Measurements from ENCODE around the gene CCDC71. TPM values are rescaled to one million over a fixed set of nuclear protein-coding genes. Genes with fewer than 3 reads are reported as not detected.

CCDC71 gene
- total RNA-seq (2014; rRNA removed): 43.7 and 44.3 TPM in 2 replicates
- polyA plus RNA-seq (2012): 22.1 TPM

DNA sequence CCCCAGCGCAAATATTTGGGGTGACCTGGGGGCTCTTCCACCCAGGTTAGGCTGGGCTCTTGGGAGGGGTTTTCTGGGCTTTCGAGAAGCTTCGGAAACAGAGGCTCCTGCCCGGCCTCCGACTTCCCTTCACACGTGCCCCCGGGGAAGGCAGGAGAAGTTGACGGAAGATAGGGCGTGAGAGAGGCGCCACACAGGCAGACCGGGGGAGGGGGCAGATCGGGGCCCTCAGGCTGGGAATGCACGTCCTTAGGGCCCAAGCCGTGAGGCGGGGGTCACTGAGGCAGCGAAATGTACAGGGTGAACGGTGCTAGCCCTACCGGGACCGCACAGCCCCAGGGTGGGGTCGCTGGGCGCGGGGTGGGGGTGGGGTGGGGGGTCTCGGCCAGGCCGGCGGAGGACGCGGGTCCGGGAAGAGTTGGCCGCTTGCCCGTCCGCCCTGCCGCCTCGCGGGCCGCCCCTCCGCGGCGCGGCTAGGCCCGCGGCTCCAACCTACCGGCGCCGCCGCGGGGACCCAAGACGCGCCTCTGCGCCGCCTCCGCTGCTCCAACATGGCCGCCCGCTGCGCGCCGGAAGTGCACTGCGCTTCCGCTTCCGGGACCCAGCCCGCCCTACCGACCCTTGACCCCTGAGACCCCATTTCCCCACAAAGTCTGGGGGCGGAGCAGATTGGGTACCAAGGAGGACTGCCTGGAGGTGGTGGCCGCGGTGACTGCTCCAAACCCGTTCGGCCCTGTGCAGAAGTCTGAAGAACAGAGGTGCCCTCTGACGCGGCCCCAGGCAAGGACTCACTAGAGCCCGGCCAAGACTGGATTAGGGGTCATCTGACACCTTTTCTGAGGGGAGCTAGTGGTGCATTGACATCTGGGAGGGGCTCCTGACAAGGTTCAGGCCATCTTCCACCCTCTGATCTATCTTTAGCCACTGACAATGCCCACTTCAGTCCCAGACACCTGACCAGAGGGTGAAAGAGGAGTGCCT, at the start of gene CCDC71:
TSS of gene CCDC71 (minus strand) at position 561 of the 981 bp plus-strand sequence. CDS start 2,123 bp downstream, outside the sequence.
- DNase-seq (ENCODE audit: low read depth): peak; percentile 73

DNA sequence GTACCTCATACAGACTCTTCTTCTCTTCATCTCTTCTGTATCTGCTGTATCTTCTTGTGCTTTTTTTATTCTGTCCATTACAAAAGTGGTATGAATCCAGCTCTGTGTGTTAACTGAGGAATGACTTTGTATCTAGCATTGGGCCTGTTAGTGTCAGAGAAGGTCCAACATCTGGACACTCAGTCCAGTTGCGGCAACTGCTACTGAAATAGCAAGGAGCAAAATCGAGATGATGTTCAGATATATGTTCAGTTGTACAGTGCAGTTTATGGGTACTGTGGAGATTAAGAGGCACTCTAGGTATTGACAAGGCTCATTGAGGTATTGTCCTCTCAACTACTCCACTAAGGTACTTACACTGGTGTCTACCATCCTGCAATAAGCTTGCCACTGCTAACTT, 47.9 kb upstream of the CCDC71 start:
- DNase-seq (ENCODE audit: low read depth): peak; percentile 5

DNA sequence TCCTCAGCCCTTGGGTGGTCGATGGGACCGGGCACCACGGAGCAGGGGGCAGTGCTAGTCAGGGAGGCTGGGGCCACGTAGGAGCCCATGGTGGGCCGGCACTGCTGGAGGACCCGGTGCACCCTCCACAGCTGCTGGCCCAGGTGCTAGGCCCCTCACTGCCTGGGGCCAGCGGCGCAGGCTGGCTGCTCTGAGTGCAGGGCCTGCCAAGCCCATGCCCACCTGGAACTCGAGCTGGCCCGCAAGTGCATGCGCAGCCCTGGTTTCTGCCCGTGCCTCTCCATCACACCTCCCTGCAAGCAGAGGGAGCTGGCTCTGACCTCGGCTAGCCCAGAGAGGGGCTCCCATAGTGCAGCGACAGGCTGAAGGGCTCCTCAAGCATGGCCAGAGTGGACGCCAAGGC, 47.4 kb upstream of the CCDC71 start:
- DNase-seq (ENCODE audit: low read depth): no peak

DNA sequence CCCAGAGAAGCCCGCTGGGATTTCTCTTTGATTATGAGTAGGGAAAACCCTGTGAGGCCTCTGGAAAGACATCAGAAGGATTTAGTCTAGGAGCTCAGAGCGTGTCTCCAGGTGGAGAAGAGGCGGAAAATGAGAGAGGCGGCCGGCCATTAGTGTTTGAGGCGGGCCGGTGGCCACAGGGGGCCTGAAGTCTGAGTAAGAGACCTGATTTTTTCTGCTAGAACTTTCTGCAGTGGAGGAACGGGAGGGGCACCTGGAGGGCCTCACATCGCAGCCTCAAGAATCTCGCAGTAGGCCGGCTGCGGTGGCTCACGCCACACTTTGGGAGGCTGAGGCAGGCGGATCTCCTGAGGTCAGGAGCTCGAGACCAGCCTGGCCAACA, 33.8 kb upstream of the CCDC71 start:
- DNase-seq (ENCODE audit: low read depth): no peak

DNA sequence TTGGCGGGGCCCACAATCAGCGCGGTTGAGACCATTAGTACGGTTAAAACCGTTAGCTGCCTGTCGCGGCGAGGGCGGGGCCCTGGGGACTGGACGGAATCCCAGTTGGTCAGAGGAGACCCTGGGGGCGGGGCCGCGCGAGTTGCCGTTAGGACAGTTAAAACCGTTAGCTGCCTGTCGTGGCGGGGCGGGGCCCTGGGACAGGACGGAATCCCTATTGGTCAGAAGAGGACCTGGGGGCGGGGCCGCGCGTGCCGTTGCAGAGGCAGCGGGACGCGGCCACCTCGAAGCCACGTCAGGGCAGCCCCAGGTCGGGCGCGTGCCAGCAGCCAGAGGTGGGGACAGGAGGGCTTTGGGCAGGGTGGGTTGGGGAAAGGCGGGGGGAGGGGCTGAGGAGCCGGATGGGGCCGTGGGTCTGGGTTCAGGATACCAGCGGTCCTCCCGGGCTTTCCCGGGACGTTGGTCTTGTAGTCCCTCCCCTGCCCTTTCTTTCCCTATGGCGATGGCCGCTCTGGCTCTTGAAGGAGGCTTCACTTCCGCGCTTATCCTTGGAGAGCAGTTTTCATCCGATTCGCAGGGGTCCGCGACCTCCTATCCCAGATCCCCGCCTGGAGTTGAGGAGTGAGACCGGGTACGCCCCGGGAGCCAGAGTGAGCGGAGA, 33.2 kb upstream of the CCDC71 start:
- DNase-seq (ENCODE audit: low read depth): peak; percentile 90

DNA sequence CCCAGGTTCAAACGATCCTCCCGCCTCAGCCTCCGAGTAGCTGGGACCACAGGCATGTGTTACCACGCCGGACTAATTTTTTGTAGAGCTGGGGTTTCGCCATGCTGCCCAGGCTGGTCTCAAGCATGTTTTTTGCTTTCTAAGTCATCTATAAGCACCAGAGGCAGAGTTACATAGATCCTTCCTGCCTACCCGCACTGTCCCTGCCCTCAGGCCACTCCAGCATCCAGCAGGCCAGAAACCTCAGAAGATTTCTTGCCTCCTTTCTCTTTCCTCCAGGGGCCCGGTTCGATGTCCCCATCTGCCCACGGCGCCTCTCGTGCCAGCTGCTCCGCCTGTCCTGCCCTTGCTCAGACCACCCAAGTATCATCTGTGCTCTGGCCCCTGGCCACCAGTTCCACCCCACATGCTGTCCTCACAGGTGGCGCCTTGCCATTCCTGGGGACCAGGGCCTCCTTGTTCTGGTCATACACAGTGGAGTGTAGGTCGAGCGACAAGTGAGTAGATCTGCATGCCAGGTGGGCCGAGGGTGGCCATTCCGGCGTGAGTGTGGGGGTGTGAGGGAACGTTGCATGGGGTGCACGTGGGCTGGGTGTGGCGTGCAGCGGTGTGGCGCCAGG, 32.6 kb upstream of the CCDC71 start:
- no peak for DNase-seq (ENCODE audit: low read depth)

DNA sequence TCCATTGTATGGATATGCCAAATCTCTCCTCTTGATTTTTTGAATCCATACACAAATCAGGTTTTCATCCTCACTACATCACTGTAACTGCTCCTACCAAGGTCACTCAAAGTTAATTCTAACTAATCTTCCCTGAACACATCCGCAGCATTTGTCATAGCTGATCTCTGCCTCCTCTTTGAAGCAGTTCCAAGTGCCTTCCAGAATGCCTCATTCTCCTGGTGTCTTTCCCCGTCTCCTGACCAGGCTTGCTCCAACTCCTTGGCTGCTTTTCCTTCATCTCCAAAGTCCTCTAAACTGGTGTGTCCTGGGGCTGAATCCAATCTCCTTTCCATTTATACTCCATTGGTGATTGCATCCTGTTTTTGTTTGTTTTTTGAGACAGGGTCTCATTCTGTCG, 32.0 kb upstream of the CCDC71 start:
- no peak for DNase-seq (ENCODE audit: low read depth)

DNA sequence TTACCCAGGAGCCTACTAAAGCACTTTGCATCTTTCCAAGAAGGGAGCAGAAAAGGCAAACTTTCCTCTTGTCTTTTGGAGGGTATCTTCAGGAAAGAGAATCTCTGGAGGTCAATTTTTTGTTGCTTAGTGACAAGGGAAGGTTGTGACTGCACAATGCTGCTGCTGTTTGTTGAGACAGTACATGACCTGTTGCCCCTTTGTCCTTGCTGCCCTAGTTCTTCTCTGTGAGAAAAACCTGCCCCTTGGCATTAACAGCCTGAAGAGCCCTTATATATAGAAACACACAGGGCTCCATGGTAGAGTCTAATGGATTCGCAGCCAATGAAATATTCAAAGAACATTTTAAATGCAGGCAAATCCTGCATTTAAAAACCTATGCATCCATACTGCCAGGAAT, 25.6 kb upstream of the CCDC71 start:
- DNase-seq (ENCODE audit: low read depth): no peak

DNA sequence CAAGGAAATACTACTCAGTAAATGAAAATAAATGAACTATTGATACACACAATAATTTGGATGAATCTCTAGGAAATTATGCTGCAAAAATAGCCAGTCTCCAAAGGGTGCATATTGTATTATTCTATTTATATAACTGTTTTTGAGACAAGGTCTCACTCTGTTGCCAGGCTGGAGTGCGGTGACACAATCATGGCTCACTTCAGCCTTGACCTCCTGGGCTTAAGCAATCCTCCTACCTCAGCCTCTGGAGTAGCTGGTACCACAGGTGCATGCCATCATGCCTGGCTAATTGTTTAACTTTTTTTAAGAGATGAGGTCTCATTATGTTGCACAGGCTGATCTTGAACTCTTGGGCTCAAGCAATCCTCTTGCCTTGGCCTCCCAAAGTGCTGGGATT, 17.7 kb upstream of the CCDC71 start:
- no peak for DNase-seq (ENCODE audit: low read depth)

DNA sequence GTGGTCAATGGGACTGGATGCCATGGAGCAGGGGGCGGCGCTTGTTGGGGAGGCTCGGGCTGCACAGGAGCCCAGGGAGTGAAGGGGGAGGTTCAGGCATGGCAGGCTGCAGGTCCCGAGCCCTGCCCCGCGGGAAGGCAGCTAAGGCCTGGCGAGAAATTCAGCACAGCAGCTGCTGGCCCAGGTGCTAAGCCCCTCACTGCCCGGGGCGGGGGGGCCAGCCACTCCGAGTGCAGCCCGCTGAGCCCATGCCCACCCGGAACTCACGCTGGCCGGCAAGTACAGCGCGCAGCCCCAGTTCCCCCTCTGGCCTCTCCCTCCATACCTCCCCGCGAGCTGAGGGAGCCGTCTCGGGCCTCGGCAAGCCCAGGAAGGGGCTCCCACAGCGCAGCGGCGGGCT, 16.6 kb upstream of the CCDC71 start:
- no peak for DNase-seq (ENCODE audit: low read depth)

DNA sequence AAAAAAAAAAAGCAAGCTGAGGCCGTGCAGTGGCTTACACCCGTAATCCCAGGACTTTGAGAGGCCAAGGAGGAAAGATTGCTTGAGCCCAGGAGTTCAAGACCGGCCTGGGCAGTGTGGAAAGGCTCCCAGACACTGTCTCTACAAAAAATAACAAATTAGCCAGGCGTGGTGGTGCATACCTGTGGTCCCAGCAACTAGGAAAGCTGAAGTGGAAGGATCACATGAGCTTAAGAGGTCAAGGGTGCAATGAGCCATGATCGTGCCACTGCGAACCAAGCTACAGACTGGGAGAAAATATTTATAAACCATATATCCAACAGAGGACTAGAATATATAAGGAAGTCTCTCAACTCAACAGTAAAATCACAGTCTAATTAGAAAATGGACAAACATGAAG, 15.2 kb upstream of the CCDC71 start:
- DNase-seq (ENCODE audit: low read depth): no peak

DNA sequence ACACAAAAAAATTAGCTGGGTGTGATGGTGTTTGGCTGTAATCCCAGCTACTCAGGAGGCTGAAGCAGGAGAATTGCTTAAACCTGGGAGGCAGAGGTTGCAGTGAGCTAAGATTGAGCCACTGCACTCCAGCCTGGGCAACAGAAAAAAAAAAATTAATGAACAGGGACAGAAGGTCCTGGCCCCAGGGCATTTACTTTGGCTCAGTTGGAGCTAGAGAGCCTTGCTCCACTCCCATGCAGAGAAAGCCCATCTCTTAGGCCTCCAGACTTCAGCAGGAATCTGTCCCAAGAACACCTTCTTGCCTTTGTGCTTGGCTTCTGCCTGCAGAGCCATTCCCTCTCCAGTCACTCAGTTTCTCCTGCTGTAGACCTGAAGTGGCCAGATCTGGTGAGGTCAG, 14.0 kb upstream of the CCDC71 start:
- no peak for DNase-seq (ENCODE audit: low read depth)

DNA sequence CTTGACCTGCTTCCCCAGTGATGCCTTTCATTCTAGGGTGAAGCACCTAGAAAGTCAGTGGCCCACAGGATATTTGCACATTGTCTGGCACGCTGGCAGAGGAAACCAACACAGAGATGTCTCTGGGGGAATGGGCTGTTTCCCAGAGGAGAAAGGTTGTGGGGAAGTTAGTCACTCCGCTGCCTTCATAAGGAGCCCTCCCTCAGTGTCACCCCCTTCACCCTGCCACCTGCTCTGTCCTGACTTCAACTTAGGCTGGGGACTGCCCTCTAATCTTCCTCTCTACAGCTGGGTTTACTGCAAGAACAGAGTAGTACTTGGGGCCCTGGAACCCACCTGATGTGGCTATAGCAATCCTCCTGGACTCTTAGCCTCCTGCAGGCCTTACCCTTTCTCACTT, 10.9 kb upstream of the CCDC71 start:
- no peak for DNase-seq (ENCODE audit: low read depth)

DNA sequence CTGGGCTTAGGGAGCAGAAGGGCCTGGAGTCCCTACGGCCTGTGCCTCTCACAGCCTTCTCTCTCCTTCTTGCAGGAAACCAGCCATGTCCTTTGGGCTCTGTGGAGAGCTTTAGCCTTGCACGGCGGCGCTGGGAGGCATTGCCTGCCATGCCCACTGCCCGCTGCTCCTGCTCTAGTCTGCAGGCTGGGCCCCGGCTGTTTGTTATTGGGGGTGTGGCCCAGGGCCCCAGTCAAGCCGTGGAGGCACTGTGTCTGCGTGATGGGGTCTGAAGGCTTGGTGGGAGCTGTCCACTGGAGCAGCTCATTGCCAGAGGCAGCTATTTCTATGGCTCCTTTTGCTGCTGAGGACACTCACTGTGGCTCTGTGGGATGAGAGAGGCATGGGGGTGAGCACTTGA, 9.4 kb upstream of the CCDC71 start:
- DNase-seq (ENCODE audit: low read depth): no peak

DNA sequence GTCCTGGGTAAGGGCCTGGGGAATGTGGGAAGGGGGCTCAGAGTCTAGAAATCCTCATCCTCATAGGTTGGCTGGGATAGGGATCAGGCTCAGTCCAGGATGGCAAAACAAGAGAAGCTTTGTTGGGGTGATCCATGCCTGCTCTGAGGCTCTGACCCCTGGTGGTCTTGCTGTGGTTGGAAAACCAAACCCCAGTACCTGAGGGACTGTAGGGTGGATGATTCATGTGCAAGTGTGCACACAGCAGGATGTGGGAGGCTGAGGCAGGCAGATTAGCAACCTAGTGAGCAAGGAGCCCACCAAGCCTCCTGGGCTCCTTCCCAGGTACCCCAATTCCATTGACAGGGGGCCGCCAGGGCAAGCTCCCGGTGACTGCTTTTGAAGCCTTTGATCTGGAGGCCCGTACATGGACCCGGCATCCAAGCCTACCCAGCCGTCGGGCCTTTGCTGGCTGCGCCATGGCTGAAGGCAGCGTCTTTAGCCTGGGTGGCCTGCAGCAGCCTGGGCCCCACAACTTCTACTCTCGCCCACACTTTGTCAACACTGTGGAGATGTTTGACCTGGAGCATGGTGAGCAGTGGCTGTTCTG, 8.4 kb upstream of the CCDC71 start:
- DNase-seq (ENCODE audit: low read depth): no peak

DNA sequence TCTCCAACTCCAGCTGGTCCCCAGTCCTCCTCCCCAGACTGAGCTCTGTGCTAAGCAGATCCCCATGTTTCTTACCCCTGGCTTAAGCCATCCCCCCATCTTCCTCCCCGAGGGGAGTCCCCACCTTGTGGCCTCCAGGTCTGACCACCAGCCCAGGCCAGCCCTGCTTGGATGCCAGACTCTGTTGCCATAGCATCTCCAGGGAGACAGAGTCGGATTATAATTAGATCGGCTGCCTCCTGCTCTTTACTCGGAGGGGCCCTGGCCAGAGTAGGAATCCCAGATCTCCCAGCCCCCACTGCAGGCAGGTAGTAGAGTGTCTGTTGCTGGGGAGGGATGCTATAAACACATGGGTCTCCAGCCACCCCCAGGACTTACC, 7.7 kb upstream of the CCDC71 start:
- DNase-seq (ENCODE audit: low read depth): no peak

DNA sequence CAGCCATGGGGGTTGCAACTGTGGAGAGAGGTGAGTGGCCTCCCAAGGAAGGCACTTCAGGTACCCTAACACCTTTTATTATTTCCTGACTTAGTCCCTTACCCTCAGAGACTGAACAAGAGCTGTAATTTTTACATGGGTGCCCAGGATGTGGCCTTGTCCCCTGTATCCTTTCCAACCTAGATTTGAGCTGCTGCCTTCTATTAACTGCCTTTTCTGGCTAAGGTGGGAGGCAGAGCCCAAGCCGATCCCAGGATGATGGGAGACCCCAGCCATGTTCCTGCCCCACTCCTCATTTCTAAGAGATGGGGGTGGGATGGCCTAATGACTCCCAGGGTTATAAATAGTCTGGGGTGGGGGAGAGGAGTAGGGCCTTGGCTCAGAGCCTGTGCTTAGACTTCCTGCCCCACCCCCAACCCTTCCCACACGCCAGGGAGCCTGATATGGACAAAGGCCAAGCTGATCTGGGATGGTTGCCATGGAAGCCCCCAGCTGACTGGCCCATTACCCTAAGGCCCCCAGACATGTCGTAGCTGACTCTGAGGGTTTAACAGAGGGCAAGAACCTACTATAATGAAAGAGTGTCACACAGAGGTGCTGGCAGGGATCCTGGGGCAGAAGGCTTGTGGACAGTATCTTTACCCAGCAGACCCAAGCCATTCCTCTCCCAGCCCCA, 7.1 kb upstream of the CCDC71 start:
- DNase-seq (ENCODE audit: low read depth): no peak

DNA sequence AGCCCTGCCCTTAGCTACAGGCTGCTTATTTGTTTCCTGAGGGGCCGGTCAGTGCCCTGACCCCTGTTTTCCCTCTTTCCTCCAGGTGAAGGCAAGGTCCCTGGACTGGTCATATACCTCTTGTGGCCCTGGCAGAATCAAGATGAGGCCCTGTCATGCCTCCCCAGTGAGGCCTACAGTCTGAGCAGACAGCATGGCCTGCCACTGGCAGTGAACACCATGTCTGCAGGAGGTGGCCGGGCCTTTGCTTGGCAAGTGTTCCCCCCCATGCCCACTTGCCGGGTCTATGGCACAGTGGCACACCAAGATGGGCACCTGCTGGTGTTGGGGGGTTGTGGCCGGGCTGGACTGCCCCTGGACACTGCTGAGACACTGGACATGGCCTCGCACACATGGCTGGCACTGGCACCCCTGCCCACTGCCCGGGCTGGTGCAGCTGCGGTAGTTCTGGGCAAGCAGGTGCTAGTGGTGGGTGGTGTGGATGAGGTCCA, 6.5 kb upstream of the CCDC71 start:
- no peak for DNase-seq (ENCODE audit: low read depth)

DNA sequence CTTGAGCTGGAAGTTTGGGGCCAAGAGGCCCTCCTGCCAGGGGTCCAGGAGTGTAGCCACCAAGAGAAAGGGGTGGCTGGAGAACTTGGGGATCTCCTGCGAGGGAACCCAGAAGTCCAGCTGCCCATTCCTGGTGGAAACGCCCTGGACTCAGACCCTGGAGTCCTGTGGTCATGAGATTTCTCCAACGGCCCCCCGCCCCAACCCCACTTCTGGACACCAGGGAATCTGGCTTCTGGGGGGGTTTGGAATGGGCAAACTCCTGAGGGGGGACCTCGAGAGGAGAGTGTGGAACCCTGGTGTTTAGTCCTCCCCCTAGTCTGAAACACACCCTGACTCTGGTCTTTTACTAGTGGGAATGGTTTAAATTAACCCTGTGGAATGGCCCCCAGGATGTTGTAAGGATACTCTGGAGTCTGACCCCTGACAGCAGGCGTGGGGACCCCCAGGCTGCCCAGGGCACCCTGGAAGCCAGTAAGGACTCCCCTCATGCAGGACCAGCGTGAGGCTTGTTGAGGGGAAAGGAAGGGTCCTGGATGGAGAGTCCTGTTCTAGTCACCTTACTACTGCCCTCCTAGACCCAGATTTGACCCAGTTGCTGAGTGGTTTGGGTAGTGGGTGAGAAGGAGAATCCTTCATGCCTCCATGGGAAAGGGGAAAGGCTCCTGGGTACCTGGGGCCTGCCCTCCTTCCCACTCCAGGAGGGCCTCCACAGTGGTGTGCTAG, 5.8 kb upstream of the CCDC71 start:
- DNase-seq (ENCODE audit: low read depth): no peak

DNA sequence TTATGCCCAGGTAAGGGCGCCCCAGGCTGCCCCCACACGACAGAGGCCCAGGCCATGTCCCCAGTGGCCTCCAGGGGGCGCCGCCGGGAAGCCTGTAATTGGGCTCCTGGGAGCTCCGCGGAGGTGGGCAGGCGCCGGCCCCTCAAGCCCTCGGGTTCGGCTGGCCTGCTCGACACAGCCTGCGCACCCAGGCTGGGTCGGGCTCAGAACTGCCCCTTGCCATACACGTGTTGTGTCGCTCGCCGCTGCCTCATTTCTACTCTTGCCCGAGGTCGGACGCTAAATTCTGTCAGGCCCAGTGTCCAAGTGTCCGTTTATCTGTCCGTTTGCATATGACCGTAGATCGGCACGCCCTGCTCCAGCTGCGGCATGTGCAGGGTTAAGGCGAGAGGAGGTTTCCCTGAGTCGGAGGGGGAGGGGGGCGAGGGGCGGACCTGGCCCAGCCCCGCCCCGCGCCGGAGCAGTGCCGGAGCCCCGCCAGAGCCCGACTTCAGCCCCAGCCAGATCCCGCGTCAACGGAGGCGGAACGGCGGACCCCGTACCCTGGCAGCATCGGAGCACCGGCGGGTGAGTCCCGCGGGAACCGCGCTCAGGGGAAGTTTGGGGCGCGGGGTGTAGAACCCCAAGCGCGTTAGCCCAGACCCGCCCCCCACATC, 5.1 kb upstream of the CCDC71 start, which contains the start of gene KLHDC8B:
TSS of gene KLHDC8B (plus strand) at position 480 of the 656 bp plus-strand sequence. CDS start 1,172 bp downstream, outside the sequence.
- peak; percentile 79 for DNase-seq (ENCODE audit: low read depth)

Measured in LHCN-M2 (cell line).